GM12878 (cell line): ENCODE results near the gene PPM1K. TPM values are rescaled to one million over a fixed set of nuclear protein-coding genes. Genes with fewer than 3 reads are reported as not detected.

ENCODE experiments used
- ATAC-seq: fragments of 200-7000 bp; cut with Tn5 transposase; 3 replicates; pipeline ENCODE4 v1.9.1; 2020; ENCODE audit warnings: mild to moderate bottlenecking, moderate library complexity
- BruUV-seq: library from RNA; stranded (reverse); fragments of 400-500 nt; replicated peaks from 2 replicates; lab custom pipeline; 2021; lab: Mats Ljungman, UMichigan
- CTCF ChIA-PET: fragments of 300-600 bp; sonication (Branson Sonifier 250); formaldehyde crosslinking; extraction: SDS; loops from one replicate; lab custom pipeline; 2021; ENCODE audit warnings: inconsistent platforms; lab: Yijun Ruan, JAX
- POLR2A ChIA-PET: fragments of 350-600 bp; formaldehyde crosslinking; extraction: SDS; loops from one replicate; lab custom pipeline; 2021; ENCODE audit warnings: inconsistent platforms; lab: Charles Lee
- RAD21 ChIA-PET: fragments of 300-600 bp; sonication (Branson Sonifier 250); formaldehyde crosslinking; loops from one replicate; lab custom pipeline; 2023; ENCODE audit warnings: antibody characterized with exemption; ENCODE audit not compliant: unreplicated experiment; lab: Charles Lee
- SMC1A ChIA-PET: fragments of 300-600 bp; sonication (Branson Sonifier 250); formaldehyde crosslinking; loops from one replicate; lab custom pipeline; 2023; ENCODE audit not compliant: unreplicated experiment, uncharacterized antibody; lab: Charles Lee
- DNase-seq: peaks from one replicate; pipeline ENCODE4 v3.0.0-alpha.2; 2011; ENCODE audit warnings: low read depth, low spot score
- FAIRE-seq: peaks from 3 replicates; lab custom pipeline; 2011; peaks lifted over from hg19 to GRCh38; lab: Jason Lieb, UNC
- H2AFZ ChIP-seq: 2 replicates; pipeline ENCODE4 v1.6.0; 2011; ENCODE audit warnings: low read depth, low read length, control low read depth; ENCODE audit not compliant: control insufficient read depth
- H3K27ac ChIP-seq: 2 replicates; pipeline ENCODE4 v1.5.1; 2011; ENCODE audit warnings: control low read depth; ENCODE audit not compliant: control insufficient read depth, insufficient read depth
- H3K27me3 ChIP-seq, 2 experiments: replicated peaks in 1 of 2; 2 replicates each; pipeline versions ENCODE4 v1.6.0 to v1.6.1; 2011; ENCODE audit warnings: low read length in 1 of 2; ENCODE audit not compliant: control insufficient read depth in 2 of 2, insufficient read depth in 2 of 2
- H3K36me3 ChIP-seq, 2 experiments: 2 replicates each; pipeline ENCODE4 v1.5.1; 2011; ENCODE audit warnings: low read length in 1 of 2; ENCODE audit not compliant: control insufficient read depth in 2 of 2, insufficient read depth in 2 of 2
- H3K4me1 ChIP-seq: 2 replicates; pipeline ENCODE4 v1.6.1; 2011; ENCODE audit warnings: mild to moderate bottlenecking, low read length, moderate library complexity, mixed read lengths; ENCODE audit not compliant: control insufficient read depth, insufficient read depth
- H3K4me2 ChIP-seq: 2 replicates; pipeline ENCODE4 v1.6.0; 2011; ENCODE audit warnings: control low read depth; ENCODE audit not compliant: control insufficient read depth, insufficient read depth
- H3K4me3 ChIP-seq: fragments of 200-600 bp; sonication (generic); 2 replicates; pipeline ENCODE4 v1.5.1; 2016
- H3K79me2 ChIP-seq: 2 replicates; pipeline ENCODE4 v1.6.0; 2011; ENCODE audit warnings: low read length; ENCODE audit not compliant: control insufficient read depth, insufficient read depth
- H3K9ac ChIP-seq: 2 replicates; pipeline ENCODE4 v1.8.0; 2011; ENCODE audit warnings: low read length, control low read depth, mixed read lengths; ENCODE audit not compliant: control insufficient read depth, insufficient read depth
- H3K9me3 ChIP-seq: replicated peaks from 3 replicates; pipeline ENCODE4 v1.5.1; 2011; ENCODE audit warnings: mild to moderate bottlenecking, low read length; ENCODE audit not compliant: control insufficient read depth, insufficient read depth
- H4K20me1 ChIP-seq: 2 replicates; pipeline ENCODE4 v1.6.0; 2011; ENCODE audit not compliant: control insufficient read depth, insufficient read depth
- ATF3 ChIP-seq: IDR thresholded peaks from 2 replicates; pipeline ENCODE4 v1.6.1; 2011; ENCODE audit warnings: low read depth, mild to moderate bottlenecking, low read length, moderate library complexity, borderline replicate concordance; ENCODE audit errors: extremely low read depth
- HDAC6 ChIP-seq: fragments of 200-600 bp; sonication (generic); IDR thresholded peaks from one replicate; pipeline ENCODE4 v1.8.0; 2017; ENCODE audit warnings: antibody characterized with exemption; ENCODE audit not compliant: unreplicated experiment
- KDM1A ChIP-seq: fragments of 200-600 bp; sonication (generic); IDR thresholded peaks from 2 replicates; pipeline ENCODE4 v1.6.1; 2016; ENCODE audit warnings: borderline replicate concordance
- MTA2 ChIP-seq: fragments of 450-650 bp; IDR thresholded peaks from 2 replicates; pipeline ENCODE4 v1.6.1; 2016; ENCODE audit warnings: low read depth, mild to moderate bottlenecking, moderate library complexity
- RCOR1 ChIP-seq: conservative IDR thresholded peaks from 2 replicates; pipeline ENCODE4 v1.6.1; 2012; ENCODE audit warnings: low read depth, low read length, improper control_type of control experiment
- STAT3 ChIP-seq: IDR thresholded peaks from 2 replicates; pipeline ENCODE4 v1.6.1; 2011; ENCODE audit warnings: low read depth, low read length, improper control_type of control experiment
- in situ Hi-C: fragments of 300-500 bp; cut with MboI; formaldehyde crosslinking; loops from 9 replicates; pipeline ENCODE4 v1.14.3; 2018; ENCODE audit warnings: mixed read lengths
- intact Hi-C: fragments of 100-400 bp; cut with micrococcal nuclease; formaldehyde crosslinking; loops from one replicate; pipeline ENCODE4 v1.14.2; 2022; ENCODE audit not compliant: unreplicated experiment
- polyA plus RNA-seq, 11 experiments: library from polyadenylated mRNA; depleted of rRNA in 4 of 11; unstranded in 6 of 11; stranded (reverse) in 5 of 11; fragments of >200 nt; fragmentation: Nextera tagmentation in 4 of 11; fragmentation: Illumina TruSeq in 1 of 11; extraction: Ambion mirVana in 4 of 11; extraction: Trizol in 1 of 11; gene quantifications; 1 replicate in 1 of 11; 2 replicates in 10 of 11; pipeline versions ENCODE4 v1.2.1 to v1.2.3, GENCODE V29; 2011 to 2016; ENCODE audit warnings: inconsistent platforms in 2 of 11, missing spikeins in 2 of 11, low read depth in 1 of 11
- total RNA-seq, 4 experiments: library from RNA; depleted of rRNA in 3 of 4; stranded (reverse); fragments of >200 nt in 3 of 4; fragmentation: Illumina TruSeq in 1 of 4; extraction: Trizol in 1 of 4; gene quantifications; 2 replicates each; pipeline versions ENCODE4 v1.2.1 to v1.2.3, GENCODE V29; 2013 to 2021

Gene PPM1K
- total and polyA plus RNA-seq, 10 of the 15 experiments (the other 5 are each of a cell fraction or from before 2014, with no cell fraction given): 25.0 to 79.1 (median 36.9) TPM

- Histone ChIP-seq H3K27ac (no peak overlapping the region), H3K4me2 (no peak overlapping the region)
- ChIA-PET RAD21 (interaction anchor here (6.2 kb wide), 1 partner anchor 34 kb away, joined by 42 read pairs; no protein-coding TSS in a partner anchor), POLR2A (interaction anchor here (1.0 to 4.5 kb wide), 5 partner anchors 9 to 54 kb away, joined by 3 to 40 read pairs (median 4); no protein-coding TSS in a partner anchor), SMC1A (interaction anchor here (0.9 to 13.5 kb wide), 8 partner anchors 9 to 231 kb away, joined by 3 to 112 read pairs (median 4); no protein-coding TSS in a partner anchor)
- no peak for DNase-seq
- TF ChIP-seq MTA2 (peak; percentile 36; the same call in 1 of the 2 replicates), KDM1A (no peak), RCOR1 (no peak), ATF3 (no peak), HDAC6 (no peak), STAT3 (no peak)
- TF ChIP-seq, all 136 proteins: peak for 1
- BruUV-seq: no TSS peak
- ATAC-seq (no peak), FAIRE-seq (no peak)
- H3K4me1 ChIP-seq: no peaks in the 10 kb centered on the region
- intact Hi-C loops: no loop called here
- H3K79me2 ChIP-seq: peaks cover 20% of the 10 kb centered on the region
- H3K27me3 ChIP-seq: no peaks in the 10 kb centered on the region
- no peaks in the 10 kb centered on the region; a peak in 1 of 4 replicates for H3K36me3 ChIP-seq
- no peak overlapping the region for H3K9ac ChIP-seq
- no peak overlapping the region for H3K4me3 ChIP-seq
- H4K20me1 ChIP-seq: no peaks in the 10 kb centered on the region
- H2AFZ ChIP-seq: no peak overlapping the region
- in situ Hi-C loops: no loop called here
- CTCF ChIA-PET: interaction anchor here (0.8 to 3.1 kb wide), 5 partner anchors 14 to 228 kb away, joined by 3 to 9 read pairs (median 3); no protein-coding TSS in a partner anchor
- H3K9me3 ChIP-seq: no peaks in the 10 kb centered on the region
These were observed 2.5 kb upstream of the PPM1K start for GRCh38 chr4:88286897-88287296.
